Muscle layer of duodenum (tissue), 2 donors: ENCODE measurements around the gene SUOX.

Experiments
- H3K27ac ChIP-seq: one replicate; pipeline ENCODE4 v1.7.0; 2013; ENCODE audit warnings: mild to moderate bottlenecking, low read length
- H3K27me3 ChIP-seq: one replicate; pipeline ENCODE4 v1.7.0; 2013; ENCODE audit warnings: low read depth, mild to moderate bottlenecking, control low read depth, low read length
- H3K36me3 ChIP-seq, 2 donors: one replicate each; pipeline ENCODE4 v1.7.0; 2013; ENCODE audit warnings: low read length in 2 of 2, control low read depth in 1 of 2, mild to moderate bottlenecking in 1 of 2; ENCODE audit not compliant: insufficient read depth in 2 of 2, control insufficient read depth in 1 of 2
- H3K4me1 ChIP-seq, 2 donors: one replicate each; pipeline ENCODE4 v1.7.0; 2013; ENCODE audit warnings: low read length in 2 of 2, mild to moderate bottlenecking in 2 of 2, control low read depth in 1 of 2, moderate library complexity in 1 of 2; ENCODE audit not compliant: insufficient read depth in 2 of 2, control insufficient read depth in 1 of 2
- H3K4me3 ChIP-seq, 2 donors: one replicate each; pipeline ENCODE4 v1.7.0; 2013; ENCODE audit warnings: low read length in 2 of 2, low read depth in 1 of 2, mild to moderate bottlenecking in 1 of 2
- H3K9me3 ChIP-seq, 2 donors: one replicate each; pipeline ENCODE4 v1.7.0; 2013; ENCODE audit warnings: low read length in 2 of 2, control low read depth in 1 of 2, mild to moderate bottlenecking in 1 of 2; ENCODE audit not compliant: control insufficient read depth in 1 of 2
- donor health status: healthy.

The SUOX gene

DNA sequence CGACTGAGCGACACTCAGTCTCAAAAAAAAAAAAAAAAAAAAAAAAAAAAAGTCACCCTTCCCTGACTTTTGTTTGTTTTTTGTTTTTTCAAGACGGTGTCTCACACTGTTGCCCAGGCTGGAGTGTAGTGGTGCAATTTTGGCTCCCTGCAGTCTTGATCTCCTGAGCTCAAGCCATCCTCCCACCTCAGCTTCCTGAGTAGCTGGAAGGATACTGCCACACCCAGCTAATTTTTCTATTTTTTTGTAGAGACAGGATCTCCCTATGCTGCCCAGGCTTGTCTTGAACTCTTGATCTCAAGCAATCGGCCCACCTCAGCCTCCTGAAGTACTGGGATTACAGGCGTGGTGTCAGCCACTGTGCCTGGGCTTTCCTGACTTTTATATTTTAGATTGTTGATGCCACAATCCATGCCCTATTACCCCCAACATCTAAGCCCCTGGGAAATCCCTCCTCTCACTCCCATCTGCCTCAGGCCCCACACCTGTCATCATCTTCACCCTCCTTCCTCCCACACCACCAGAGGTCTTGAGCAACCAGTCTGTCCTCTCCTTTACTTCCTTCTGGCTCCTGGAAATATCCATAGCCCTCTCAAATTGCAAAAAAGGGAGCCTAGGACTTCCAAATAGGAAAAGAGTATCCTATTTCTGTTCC is 31.6 kb downstream of the SUOX start:
- Histone ChIP-seq H3K4me1 (no peaks in the 10 kb centered on the region), H3K36me3 (peaks cover 21 to 56% of the 10 kb centered on the region in 2 donors), H3K4me3 (no peak overlapping the region), H3K27ac (no peak overlapping the region), H3K9me3 (no peaks in the 10 kb centered on the region), H3K27me3 (no peaks in the 10 kb centered on the region)

DNA sequence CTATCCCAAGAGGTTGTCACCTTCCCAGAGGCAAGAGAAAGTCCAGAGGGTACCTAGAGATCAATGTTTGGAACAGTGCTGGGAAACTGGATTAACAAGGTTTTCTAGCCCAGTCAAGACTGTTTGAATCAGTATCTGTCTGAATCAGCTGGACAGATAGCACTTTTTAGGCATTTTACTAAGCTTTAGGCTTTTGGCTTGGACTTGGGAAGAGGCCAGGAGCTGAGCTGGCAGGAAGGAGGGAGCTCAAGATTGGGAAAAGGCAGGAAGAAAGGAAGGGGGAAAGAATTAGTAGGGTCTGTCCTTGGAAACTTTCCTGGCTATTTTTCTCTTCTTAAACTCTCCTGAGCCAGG is 32.1 kb downstream of the SUOX start:
- no peak overlapping the region for H3K4me3 ChIP-seq
- no peaks in the 10 kb centered on the region for H3K27me3 ChIP-seq
- no peak overlapping the region for H3K27ac ChIP-seq
- no peaks in the 10 kb centered on the region for H3K4me1 ChIP-seq
- H3K9me3 ChIP-seq = no peaks in the 10 kb centered on the region
- peaks cover 21 to 58% of the 10 kb centered on the region in 2 donors for H3K36me3 ChIP-seq

DNA sequence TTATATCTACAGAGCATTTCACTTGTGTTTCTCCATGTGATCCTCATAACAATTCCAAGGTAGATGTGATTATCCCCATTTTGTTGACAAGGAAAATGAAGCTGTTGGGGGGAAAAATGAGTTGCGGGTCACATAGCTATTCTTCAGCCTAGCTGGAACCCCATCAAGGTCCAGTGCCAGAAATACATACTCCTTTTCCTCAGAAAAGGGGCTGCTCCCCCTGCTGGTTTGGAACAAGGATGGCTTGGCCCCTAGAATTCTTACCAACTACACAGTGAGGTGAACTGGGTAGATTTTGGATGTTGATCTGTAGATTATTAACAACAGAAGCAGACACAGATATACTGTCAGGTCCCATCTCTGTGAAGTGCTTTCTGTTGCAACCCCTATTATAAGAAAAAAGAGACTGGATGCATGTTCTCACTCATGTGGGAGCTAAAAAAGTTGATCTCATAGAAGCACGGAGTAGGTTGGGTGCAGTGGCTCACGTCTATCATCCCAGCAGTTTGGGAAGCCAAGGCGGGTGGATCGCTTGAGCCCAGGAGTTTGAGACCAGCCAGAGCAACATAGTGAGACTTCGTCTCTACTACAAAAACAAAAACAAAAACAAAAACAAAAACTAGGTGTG is 32.7 kb downstream of the SUOX start:
- peaks cover 26 to 65% of the 10 kb centered on the region in 2 donors for H3K36me3 ChIP-seq
- H3K4me3 ChIP-seq = no peak overlapping the region
- no peaks in the 10 kb centered on the region for H3K4me1 ChIP-seq
- H3K27ac ChIP-seq = no peak overlapping the region
- H3K27me3 ChIP-seq = no peaks in the 10 kb centered on the region
- H3K9me3 ChIP-seq = no peaks in the 10 kb centered on the region

DNA sequence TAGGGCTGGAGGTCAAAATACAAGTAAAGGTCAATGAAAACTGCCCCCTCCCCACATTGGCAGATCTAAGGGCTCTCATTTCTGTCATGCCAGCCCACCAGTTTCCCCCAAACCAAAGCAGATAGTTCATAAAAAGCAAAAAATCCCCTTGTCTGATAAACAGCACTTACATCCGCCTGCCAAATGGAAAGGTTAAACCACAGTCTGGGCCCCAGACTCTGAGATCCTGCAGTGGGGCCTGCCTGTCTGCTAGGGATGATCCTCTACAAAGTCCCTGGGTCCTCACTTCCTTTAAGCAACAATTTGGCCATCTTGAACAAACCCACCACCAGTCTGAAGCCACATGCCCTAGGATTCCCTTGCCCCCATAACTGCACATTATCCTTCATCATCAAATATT is 34.9 kb downstream of the SUOX start:
- H3K36me3 ChIP-seq = peaks cover 34 to 67% of the 10 kb centered on the region in 2 donors
- H3K9me3 ChIP-seq = no peaks in the 10 kb centered on the region
- H3K27ac ChIP-seq = no peak overlapping the region
- H3K4me1 ChIP-seq = no peaks in the 10 kb centered on the region
- H3K27me3 ChIP-seq = no peaks in the 10 kb centered on the region
- H3K4me3 ChIP-seq = no peak overlapping the region

DNA sequence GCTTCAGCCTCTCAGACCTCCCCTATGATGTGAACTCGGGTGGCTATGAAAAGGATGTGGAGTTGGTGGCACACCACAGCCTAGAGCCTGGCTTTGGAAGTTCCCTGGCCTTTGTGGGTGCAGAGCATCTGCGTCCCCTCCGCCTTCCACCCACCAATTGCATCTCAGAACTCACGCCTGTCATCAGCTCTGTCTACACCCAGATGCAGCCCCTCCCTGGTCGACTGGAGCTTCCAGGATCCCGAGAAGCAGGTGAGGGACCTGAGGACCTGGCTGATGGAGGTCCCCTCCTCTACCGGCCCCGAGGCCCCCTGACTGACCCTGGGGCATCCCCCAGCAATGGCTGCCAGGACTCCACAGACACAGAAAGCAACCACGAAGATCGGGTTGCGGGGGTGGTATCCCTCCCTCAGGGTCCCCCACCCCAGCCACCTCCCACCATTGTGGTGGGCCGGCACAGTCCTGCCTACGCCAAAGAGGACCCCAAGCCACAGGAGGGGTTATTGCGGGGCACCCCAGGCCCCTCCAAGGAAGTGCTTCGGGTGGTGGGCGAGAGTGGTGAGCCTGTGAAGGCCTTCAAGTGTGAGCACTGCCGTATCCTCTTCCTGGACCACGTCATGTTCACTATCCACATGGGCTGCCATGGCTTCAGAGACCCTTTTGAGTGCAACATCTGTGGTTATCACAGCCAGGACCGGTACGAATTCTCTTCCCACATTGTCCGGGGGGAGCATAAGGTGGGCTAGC is 37.7 kb downstream of the SUOX start:
- no peaks in the 10 kb centered on the region for H3K27me3 ChIP-seq
- H3K27ac ChIP-seq = no peak overlapping the region
- no peak overlapping the region for H3K4me3 ChIP-seq
- no peaks in the 10 kb centered on the region for H3K9me3 ChIP-seq
- H3K4me1 ChIP-seq = no peaks in the 10 kb centered on the region
- H3K36me3 ChIP-seq = peaks cover 39 to 51% of the 10 kb centered on the region in 2 donors

DNA sequence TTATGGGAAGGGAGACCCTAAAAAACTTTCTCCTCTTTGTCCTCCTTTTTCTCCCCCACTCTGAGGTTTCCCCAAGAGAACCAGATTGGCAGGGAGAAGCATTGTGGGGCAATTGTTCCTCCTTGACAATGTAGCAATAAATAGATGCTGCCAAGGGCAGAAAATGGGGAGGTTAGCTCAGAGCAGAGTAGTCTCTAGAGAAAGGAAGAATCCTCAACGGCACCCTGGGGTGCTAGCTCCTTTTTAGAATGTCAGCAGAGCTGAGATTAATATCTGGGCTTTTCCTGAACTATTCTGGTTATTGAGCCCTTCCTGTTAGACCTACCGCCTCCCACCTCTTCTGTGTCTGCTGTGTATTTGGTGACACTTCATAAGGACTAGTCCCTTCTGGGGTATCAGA is 40.1 kb downstream of the SUOX start:
- H3K27ac ChIP-seq = no peak overlapping the region
- peaks cover 39 to 46% of the 10 kb centered on the region in 2 donors for H3K36me3 ChIP-seq
- no peaks in the 10 kb centered on the region for H3K9me3 ChIP-seq
- no peak overlapping the region for H3K4me3 ChIP-seq
- no peaks in the 10 kb centered on the region for H3K27me3 ChIP-seq
- H3K4me1 ChIP-seq = peaks cover 0 to 4% of the 10 kb centered on the region in 2 donors

DNA sequence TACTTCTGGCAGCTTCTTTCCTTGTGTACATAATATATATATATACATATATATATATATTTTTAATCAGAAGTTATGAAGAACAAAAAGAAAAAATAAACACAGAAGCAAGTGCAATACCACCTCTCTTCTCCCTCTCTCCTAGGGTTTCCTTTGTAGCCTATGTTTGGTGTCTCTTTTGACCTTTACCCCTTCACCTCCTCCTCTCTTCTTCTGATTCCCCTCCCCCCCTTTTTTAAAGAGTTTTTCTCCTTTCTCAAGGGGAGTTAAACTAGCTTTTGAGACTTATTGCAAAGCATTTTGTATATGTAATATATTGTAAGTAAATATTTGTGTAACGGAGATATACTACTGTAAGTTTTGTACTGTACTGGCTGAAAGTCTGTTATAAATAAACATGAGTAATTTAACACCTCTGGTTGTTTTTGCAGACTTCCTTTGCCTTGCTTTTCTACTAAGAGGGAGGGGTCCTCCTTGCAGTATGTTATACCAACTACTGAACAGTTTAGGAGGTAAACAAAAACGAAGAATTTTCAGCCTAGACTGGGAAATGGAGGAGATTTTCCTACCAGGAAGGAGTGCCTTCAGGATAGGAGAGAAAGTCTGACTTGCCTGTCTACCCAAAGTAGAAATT is 41.1 kb downstream of the SUOX start:
- H3K4me3 ChIP-seq = no peak overlapping the region
- H3K9me3 ChIP-seq = no peaks in the 10 kb centered on the region
- H3K27me3 ChIP-seq = no peaks in the 10 kb centered on the region
- H3K4me1 ChIP-seq = peaks cover 6 to 11% of the 10 kb centered on the region in 2 donors
- H3K27ac ChIP-seq = no peak overlapping the region
- H3K36me3 ChIP-seq = peaks cover 36 to 37% of the 10 kb centered on the region in 2 donors

DNA sequence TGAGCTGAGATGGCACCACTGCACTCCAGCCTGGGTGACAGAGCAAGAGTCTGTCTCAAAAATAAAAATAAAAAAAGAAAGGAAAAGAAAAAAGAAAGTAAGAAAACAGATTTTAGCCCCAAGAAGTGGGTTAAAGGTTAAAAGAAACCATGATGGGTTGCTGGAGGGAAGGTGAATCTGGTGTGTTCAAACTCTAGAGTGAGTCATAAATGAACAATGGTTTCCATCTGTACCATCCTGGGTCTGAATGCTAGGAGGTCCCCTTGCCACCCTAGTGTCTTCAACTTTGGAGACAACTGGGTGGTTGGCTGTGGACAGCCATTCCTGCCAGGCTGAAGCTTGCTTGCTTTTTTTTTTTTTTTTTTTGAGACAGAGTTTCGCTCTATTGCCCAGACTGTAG is 43.1 kb downstream of the SUOX start:
- no peaks in the 10 kb centered on the region for H3K9me3 ChIP-seq
- peaks cover 36 to 42% of the 10 kb centered on the region in 2 donors for H3K36me3 ChIP-seq
- H3K27ac ChIP-seq = no peak overlapping the region

DNA sequence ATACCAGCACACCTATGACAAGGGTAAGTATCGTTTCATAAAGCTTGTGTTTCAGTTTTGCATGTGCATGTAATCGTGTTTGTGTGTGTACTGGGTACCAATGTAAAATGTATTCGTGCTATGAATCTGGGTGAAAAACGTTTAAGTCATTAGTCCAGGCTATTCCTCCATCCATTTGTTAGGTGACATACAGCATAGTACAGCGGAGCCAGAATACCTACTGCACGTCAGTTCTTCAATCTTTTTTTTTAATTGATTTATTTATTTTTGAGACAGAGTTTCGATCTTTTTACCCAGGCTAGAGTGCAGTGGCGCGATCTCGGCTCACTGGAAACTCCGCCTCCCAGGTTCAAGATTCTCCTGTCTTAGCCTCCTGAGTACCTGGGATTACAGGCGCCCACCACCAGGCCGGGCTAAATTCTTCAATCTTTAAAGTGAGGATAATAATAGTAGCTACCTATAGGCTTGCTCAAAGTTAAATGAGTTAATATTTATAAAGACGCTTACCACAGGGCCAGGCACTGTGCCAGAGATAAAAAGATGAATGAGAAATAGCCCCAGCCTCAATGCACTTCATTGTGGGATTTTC is 44.0 kb downstream of the SUOX start:
- Histone ChIP-seq H3K27me3 (no peaks in the 10 kb centered on the region), H3K4me1 (peaks cover 9 to 17% of the 10 kb centered on the region in 2 donors), H3K9me3 (no peaks in the 10 kb centered on the region), H3K27ac (peak overlapping the region; percentile 47), H3K4me3 (peak overlapping the region; percentile 2 to 89), H3K36me3 (peaks cover 32 to 35% of the 10 kb centered on the region in 2 donors)

More for the DNA sequence above, 43.1 kb downstream of the SUOX start:
- H3K4me1 ChIP-seq = peaks cover 9 to 17% of the 10 kb centered on the region in 2 donors
- no peak overlapping the region for H3K4me3 ChIP-seq
- H3K27me3 ChIP-seq = no peaks in the 10 kb centered on the region

DNA sequence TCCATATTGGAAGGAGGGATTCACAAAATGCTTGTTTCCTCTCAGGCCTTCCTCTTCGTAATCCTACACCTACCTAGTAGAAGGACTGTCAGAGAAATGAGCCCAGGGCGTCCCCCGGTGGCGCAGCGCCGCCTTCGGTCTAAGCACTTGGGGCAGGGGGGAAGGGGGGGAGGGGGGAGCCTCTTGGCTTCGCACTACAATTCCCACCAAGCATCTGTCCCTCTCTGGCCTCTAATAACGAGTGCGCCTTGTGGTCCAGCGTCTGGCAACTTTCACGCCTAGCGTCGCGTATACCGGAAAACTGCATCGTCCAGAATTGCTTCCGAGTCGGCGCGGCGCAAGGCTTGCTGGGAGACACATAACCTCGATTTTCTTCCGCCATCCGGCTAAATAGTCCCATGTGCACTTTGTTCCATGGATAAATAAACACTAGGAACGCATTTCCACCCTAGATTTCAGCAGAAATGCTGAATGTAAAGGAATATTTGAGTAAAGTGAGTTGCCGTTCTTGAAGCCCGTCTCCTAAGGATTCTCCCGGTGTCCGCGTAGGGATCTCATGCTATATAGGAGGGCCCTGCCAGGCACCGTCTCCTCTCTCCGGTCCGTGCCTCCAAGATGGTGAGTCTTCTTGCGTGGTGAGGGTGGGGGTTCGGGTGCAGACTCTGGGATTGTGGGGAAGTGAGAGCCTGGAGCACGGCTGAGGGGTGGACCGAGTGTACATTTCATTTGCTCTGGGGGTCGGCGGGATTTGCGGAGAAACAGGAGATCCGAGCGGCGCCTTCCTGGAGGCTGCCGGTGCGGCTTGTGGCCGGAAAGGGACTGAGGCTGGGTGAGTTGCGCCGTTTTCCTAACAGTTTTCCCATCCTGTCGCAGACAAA is 44.7 kb downstream of the SUOX start, which contains the start of gene RPS26:
Gene RPS26, plus strand, starts transcription at position 367 of the 878 bp plus-strand sequence. Its CDS starts 249 bp downstream, at position 616.
- H3K36me3 ChIP-seq = peaks cover 26 to 28% of the 10 kb centered on the region in 2 donors
- H3K4me1 ChIP-seq = peaks cover 9 to 17% of the 10 kb centered on the region in 2 donors
- H3K9me3 ChIP-seq = no peaks in the 10 kb centered on the region
- H3K4me3 ChIP-seq = peak within 1 kb of the TSS; percentile 78 to 89
- no peaks in the 10 kb centered on the region for H3K27me3 ChIP-seq
- peak within 1 kb of the TSS; percentile 93 for H3K27ac ChIP-seq
